Inflammatory macrophage (primary cell): ENCODE measurements around the gene MIPEP.
"Not testable (repeated sequence)": the region's sequence is repeated elsewhere in the genome, so short reads cannot be mapped to it uniquely, and the experiment has no call there.

Source experiments
- DNase-seq, 2 donors: peaks; one replicate each; pipeline ENCODE4 v3.0.0-alpha.2; 2020 to 2022

MIPEP gene

GRCh38 chr13:23770973-23771372, 118.2 kb downstream of the MIPEP start:
- DNase-seq: no peak

GRCh38 chr13:23770428-23770827, 118.8 kb downstream of the MIPEP start:
- DNase-seq: no peak

- DNase-seq: no peak
Observed at GRCh38 chr13:23769401-23769800, 119.8 kb downstream of the MIPEP start.

- no peak for DNase-seq
Observed at GRCh38 chr13:23767838-23768237, 121.4 kb downstream of the MIPEP start.

- no peak for DNase-seq
Observed at GRCh38 chr13:23766939-23767338, 122.3 kb downstream of the MIPEP start.

GRCh38 chr13:23766283-23766682, 122.9 kb downstream of the MIPEP start:
- no peak for DNase-seq

- no peak for DNase-seq
Observed at GRCh38 chr13:23765531-23765930, 123.7 kb downstream of the MIPEP start.

GRCh38 chr13:23763318-23763717, 125.9 kb downstream of the MIPEP start:
- no peak for DNase-seq

- DNase-seq: not testable (repeated sequence)
Observed at GRCh38 chr13:23761760-23762159, 127.4 kb downstream of the MIPEP start.

GRCh38 chr13:23760000-23760399, 129.2 kb downstream of the MIPEP start:
- DNase-seq: no peak

GRCh38 chr13:23758798-23759527, 130.2 kb downstream of the MIPEP start:
- no peak for DNase-seq

- DNase-seq: no peak
Observed at GRCh38 chr13:23754997-23755396, 134.2 kb downstream of the MIPEP start.

GRCh38 chr13:23754506-23754905, 134.7 kb downstream of the MIPEP start:
- DNase-seq: no peak

GRCh38 chr13:23753458-23753857, 135.7 kb downstream of the MIPEP start:
- no peak for DNase-seq

GRCh38 chr13:23752111-23753001, 136.8 kb downstream of the MIPEP start:
- no peak for DNase-seq

GRCh38 chr13:23751195-23751594, 138.0 kb downstream of the MIPEP start:
- DNase-seq: no peak

GRCh38 chr13:23750383-23751121, 138.6 kb downstream of the MIPEP start:
- peak in 1 of 2 donors; percentile 9 for DNase-seq

- no peak for DNase-seq
Observed at GRCh38 chr13:23749288-23749873, 139.8 kb downstream of the MIPEP start.

GRCh38 chr13:23748109-23748990, 140.8 kb downstream of the MIPEP start:
- no peak for DNase-seq

GRCh38 chr13:23746141-23746540, 143.1 kb downstream of the MIPEP start:
- DNase-seq: not testable (repeated sequence)

GRCh38 chr13:23744315-23744714, 144.9 kb downstream of the MIPEP start:
- no peak for DNase-seq
